ENCODE measurements around the gene AHNAK.
"Not testable (repeated sequence)": the region's sequence is repeated elsewhere in the genome, so short reads cannot be mapped to it uniquely, and the experiment has no call there.

Gene AHNAK, protein sequence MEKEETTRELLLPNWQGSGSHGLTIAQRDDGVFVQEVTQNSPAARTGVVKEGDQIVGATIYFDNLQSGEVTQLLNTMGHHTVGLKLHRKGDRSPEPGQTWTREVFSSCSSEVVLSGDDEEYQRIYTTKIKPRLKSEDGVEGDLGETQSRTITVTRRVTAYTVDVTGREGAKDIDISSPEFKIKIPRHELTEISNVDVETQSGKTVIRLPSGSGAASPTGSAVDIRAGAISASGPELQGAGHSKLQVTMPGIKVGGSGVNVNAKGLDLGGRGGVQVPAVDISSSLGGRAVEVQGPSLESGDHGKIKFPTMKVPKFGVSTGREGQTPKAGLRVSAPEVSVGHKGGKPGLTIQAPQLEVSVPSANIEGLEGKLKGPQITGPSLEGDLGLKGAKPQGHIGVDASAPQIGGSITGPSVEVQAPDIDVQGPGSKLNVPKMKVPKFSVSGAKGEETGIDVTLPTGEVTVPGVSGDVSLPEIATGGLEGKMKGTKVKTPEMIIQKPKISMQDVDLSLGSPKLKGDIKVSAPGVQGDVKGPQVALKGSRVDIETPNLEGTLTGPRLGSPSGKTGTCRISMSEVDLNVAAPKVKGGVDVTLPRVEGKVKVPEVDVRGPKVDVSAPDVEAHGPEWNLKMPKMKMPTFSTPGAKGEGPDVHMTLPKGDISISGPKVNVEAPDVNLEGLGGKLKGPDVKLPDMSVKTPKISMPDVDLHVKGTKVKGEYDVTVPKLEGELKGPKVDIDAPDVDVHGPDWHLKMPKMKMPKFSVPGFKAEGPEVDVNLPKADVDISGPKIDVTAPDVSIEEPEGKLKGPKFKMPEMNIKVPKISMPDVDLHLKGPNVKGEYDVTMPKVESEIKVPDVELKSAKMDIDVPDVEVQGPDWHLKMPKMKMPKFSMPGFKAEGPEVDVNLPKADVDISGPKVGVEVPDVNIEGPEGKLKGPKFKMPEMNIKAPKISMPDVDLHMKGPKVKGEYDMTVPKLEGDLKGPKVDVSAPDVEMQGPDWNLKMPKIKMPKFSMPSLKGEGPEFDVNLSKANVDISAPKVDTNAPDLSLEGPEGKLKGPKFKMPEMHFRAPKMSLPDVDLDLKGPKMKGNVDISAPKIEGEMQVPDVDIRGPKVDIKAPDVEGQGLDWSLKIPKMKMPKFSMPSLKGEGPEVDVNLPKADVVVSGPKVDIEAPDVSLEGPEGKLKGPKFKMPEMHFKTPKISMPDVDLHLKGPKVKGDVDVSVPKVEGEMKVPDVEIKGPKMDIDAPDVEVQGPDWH (N-terminal part only)

DNA sequence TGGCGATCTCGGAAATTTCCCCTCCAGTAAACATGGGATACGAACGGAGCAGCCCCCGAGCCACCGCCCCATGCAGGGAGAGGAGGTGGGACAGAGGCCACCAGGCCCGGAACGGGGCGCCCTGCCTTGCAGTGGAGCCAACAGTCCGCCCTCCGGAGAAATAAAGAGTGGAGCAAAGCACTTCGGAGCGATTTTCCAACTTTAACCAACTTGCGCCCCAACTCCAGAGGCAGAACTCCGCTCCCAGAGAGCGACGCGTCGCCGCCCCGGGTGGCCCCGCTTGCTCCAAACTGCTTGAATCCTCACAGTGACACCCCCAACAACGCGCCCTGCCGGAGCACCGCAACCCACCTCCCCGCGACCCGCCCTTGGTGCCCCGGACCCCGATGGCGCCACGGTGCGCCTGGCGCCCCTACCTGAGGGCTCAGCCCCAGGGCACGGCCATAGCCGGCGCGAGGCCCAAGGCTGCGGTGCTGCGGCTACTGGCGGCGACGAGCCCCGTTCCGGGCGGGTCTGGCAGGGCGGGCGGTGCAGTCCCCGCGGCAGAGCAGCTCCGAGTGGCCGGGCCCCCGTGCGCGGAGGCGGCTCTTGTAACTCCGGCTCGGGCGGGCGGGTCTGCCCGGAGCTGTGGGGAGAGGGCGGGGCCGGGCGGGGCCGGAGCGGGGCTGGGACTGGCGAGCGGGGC, at the start of gene AHNAK:
Gene AHNAK, minus strand, starts transcription at position 563 of the 685 bp plus-strand sequence. CDS start 10,708 bp downstream, outside the sequence.
- DNase-seq, result peak; percentile 63
- in situ Hi-C loops (cut with MboI; ENCODE audit: low pct_unique_long_range_greater_than_20kb, low sequenced_read_pairs), result no loop called here

DNA sequence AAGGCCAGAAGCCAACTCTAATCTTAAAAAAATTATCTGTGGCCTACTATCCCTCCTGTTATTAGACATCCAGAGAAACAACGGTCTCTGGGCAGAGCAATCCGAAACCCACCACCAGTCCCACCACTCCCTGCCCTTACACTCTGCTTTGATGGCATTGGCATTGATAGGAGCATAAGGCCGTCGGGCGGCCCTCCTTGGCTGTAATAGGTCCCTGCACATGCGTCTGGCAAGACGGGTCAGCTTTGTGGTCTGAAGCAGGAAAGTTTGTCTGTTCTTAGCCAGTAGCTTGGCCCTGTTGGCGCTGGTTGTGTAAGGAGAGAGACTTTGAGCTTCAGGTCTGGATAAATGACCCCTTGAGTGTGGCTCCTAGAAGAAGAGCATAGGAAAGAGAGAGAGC, 48.5 kb upstream of the AHNAK start:
- no peak for DNase-seq
- in situ Hi-C loops (cut with MboI; ENCODE audit: low pct_unique_long_range_greater_than_20kb, low sequenced_read_pairs), result no loop called here

DNA sequence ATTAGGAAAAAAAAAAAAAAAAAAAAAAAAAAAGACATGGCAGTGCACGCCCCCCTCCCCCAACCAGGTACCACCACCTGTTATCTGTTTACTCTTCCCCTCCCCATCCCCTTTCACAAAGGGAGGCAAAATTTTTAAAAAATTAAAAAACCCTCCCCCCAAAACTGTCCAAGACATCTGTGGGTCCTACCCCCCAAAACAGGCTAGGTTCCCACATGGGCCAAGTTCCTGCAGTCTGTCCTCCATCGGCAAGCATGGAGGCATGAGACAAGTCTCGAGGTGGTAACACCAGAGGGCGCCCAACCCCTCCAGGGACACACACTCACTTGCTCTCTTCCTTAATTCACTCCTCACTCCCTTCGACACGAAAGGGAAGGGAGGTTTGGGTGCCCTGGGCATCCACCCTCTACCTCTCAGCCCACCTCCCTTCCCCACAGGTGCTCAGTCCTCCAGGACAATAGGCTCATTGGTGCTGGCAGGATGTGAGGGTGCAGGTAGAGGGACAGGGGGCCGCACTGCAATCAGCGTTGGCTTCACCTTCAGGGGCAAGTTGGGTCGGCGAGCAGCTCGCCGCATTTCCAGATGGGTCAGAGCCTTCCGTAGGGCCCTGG, 46.9 kb upstream of the AHNAK start:
- in situ Hi-C loops (cut with MboI; ENCODE audit: low pct_unique_long_range_greater_than_20kb, low sequenced_read_pairs), result no loop called here
- peak; percentile 94 for DNase-seq

DNA sequence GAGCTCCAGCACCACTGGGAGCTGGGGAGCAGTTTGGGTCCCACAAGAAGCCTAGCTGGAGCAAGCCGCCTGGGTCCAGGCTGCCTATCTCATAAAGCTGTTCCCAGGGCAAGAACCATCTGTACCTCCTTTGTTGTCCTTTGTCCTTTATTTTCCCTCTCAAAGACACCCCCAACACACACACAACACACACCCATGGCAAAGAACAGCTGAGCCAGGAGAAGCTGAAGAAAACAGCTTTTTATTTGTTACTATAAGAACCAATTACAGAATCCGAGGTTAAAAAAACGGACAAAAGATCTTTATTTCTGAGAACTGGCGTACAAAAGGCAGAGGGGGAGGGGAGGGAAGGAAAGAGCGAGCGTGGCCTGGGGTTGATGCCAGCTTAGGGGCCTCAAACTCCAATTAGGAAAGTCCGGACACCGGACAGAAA, 46.4 kb upstream of the AHNAK start:
- no peak for DNase-seq
- in situ Hi-C loops (cut with MboI; ENCODE audit: low pct_unique_long_range_greater_than_20kb, low sequenced_read_pairs), result no loop called here

DNA sequence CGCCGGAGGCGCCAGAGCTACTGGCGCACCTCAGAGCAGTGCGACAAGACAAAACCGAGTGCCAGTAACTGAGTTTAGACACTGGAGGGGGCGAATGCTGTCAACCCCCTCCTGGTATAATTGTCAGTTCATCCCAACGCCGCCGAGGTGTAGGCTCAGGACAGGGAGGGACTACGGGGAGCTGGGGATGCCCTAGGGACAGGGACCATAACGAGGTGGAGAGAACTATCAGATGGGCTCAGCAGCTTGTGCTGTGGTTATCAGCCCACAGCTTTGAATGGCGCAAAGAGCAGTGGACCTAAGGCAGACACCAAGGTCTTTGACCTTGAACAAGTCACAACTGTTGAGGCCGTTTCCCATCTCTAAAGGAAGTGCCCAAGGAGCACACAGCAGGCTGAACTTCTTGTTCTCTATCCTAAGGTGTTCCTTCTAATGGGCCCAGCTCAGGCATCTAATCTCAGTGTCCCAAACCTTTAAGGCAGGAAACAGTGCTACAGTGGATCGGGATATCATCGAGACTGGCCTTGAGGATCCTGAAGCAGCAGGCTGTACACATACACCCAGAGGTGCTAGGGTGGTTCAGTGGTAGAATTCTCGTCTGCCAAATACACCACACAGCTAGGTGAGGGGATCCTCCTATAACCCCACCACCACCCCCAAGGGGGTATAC, 45.7 kb upstream of the AHNAK start:
- no peak for DNase-seq
- in situ Hi-C loops (cut with MboI; ENCODE audit: low pct_unique_long_range_greater_than_20kb, low sequenced_read_pairs), result no loop called here

DNA sequence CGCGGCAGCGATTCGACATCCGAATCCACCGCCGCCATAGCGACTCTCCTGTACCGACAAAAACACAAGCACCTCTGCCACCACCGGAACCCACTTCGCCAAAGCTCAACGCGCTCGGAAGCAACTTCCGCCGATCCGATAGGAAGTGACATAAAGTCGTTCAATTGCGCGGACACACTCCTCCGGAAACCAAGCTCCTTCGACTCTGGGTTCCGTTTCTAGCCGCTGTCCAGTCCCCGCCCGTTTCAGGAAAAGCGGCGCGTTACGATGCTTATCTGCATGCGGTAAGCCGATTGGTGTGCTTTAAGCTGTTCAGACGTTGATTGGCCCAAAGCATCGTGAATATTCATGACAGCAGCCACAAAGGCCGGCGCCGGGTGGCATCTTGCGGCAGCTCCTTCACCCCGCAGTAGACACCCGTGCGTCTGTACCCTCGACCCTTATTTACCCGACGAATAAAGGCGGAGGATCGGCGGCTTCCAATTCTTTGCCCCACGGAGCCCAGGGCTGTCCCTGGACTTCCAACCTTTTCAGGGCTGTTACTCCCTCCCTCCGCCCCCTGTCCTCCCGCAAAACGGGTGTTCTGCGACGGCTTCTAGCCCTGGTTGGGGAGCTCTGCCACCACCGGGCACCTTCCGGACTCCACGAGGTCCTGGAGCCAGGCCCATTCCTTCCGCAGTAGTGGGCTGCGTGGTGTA, 45.0 kb upstream of the AHNAK start, which contains the start of gene TUT1:
Gene TUT1, minus strand, starts transcription at position 76 of the 698 bp plus-strand sequence. Its CDS starts 38 bp downstream, at position 38.
- in situ Hi-C loops (cut with MboI; ENCODE audit: low pct_unique_long_range_greater_than_20kb, low sequenced_read_pairs), result no loop called here
- DNase-seq, result peak; percentile 100

GRCh38 chr11:62588966-62589637, 42.5 kb upstream of the AHNAK start:
- in situ Hi-C loops (cut with MboI; ENCODE audit: low pct_unique_long_range_greater_than_20kb, low sequenced_read_pairs), result no loop called here
- DNase-seq, result peak; percentile 66

- DNase-seq; in situ Hi-C loops (cut with MboI; ENCODE audit: low pct_unique_long_range_greater_than_20kb, low sequenced_read_pairs): not testable (repeated sequence)
Observed at GRCh38 chr11:62585356-62585755, 38.8 kb upstream of the AHNAK start.

DNA sequence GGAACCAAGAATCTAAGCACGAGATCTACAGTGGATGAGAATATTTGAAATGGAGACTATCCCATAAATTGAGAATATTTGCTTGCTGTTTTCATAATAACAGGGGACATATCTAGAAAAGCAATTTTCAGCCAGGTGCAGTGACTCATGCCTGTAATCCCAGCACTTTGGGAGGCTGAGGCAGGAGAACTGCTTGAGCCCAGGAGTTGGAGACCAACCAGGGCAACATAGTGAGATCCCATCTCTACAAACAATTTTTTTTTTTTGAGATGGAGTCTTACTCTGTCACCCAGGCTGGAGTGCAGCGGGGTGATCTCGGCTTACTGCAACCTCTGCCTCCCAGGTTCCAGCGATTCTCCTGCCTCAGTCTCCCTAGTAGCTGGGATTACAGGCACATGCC, 35.1 kb upstream of the AHNAK start:
- in situ Hi-C loops (cut with MboI; ENCODE audit: low pct_unique_long_range_greater_than_20kb, low sequenced_read_pairs); DNase-seq: not testable (repeated sequence)

DNA sequence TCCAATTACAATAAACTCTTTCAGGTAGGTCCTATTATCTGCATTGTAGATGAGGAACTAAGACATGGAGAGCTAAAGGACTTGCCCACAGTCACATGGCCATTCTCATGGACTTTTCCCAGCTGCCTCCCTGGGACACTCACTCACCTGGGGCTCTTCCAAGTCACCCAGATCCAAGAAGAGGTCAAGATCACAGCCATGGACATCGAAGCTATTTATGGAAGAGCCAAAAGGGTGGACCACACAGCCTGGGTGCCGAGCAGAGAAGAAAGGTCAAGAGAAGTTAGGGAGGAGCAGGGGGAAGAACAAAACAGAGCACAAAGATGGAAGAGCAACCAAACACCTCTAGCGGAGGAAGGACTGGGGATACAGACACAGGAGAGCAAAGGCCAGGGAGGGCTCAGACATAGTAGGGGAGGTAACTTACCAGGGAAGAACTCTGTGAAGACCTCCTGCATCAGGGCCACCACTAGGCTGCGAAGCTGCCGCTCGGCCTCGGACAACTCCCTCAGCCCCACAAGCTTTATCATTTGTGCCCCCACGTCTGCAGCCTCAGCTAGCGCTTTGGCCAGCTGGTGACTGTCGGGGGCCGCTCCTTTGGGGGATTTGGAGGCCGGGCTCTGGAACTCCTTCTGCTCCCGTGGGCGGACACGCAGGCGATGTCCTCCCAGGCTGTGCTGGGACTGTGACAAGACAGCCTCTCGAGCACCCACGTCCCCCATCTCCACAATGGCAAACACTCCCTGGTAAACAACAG, 34.5 kb upstream of the AHNAK start:
- in situ Hi-C loops (cut with MboI; ENCODE audit: low pct_unique_long_range_greater_than_20kb, low sequenced_read_pairs), result no loop called here
- no peak for DNase-seq

- in situ Hi-C loops (cut with MboI; ENCODE audit: low pct_unique_long_range_greater_than_20kb, low sequenced_read_pairs), result no loop called here
- DNase-seq, result no peak
Observed at GRCh38 chr11:62579252-62579651, 32.6 kb upstream of the AHNAK start.

- no peak for DNase-seq
- in situ Hi-C loops (cut with MboI; ENCODE audit: low pct_unique_long_range_greater_than_20kb, low sequenced_read_pairs), result no loop called here
Observed at GRCh38 chr11:62578541-62578940, 31.9 kb upstream of the AHNAK start.

- DNase-seq, result no peak
- in situ Hi-C loops (cut with MboI; ENCODE audit: low pct_unique_long_range_greater_than_20kb, low sequenced_read_pairs), result no loop called here
Observed at GRCh38 chr11:62577046-62577714, 30.6 kb upstream of the AHNAK start.

- no peak for DNase-seq
- in situ Hi-C loops (cut with MboI; ENCODE audit: low pct_unique_long_range_greater_than_20kb, low sequenced_read_pairs), result no loop called here
Observed at GRCh38 chr11:62575837-62576236, 29.2 kb upstream of the AHNAK start.

DNA sequence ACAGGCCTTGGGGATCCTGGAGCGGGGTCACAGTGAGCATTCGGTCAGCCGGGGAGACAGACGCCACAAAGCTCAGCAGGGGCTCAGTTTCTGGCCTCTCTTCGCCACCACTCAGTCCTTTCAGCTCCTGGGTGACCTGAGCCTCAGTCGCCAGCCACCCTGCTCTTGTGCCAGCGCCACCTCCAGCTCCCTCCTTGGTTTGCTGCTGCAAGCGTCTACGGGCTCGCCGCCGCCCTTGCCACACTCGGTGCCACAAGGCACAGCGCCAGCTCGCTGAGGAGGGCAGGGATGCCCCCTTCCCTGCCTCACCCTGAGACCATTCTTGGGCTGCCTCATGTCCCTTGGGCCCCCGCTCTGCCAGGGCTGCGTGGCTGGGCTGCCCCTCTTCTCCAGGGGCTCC, 28.6 kb upstream of the AHNAK start:
- in situ Hi-C loops (cut with MboI; ENCODE audit: low pct_unique_long_range_greater_than_20kb, low sequenced_read_pairs), result no loop called here
- DNase-seq, result no peak

Data from KBM-7 (cell line).